ENCODE measurements around the gene SLC1A2. TPM values are rescaled to one million over a fixed set of nuclear protein-coding genes. Genes with fewer than 3 reads are reported as not detected.

SLC1A2 gene
- total RNA-seq, 2 donors from 2014 or later = 0.63 to 2.5 TPM

DNA sequence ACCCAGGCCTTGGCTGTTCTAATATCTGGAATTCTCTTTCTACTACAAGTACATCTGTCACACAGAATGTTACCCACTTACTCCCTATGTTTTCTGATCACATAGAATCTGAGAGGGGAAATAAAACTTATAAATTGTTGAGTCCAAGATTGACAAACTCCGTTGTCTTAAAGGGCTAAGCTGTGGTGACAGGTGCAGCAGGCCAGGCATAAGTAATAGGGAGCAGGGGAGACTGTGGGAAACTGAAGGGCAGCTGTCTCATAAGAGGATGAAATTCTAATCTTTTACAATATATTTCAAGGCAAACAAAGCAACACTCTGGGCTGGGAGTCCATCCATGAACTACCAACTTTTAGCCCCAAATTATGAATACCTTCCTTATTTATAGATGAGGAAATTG, 133.9 kb downstream of the SLC1A2 start:
- Histone ChIP-seq H3K4me1 (peaks cover 0 to 22% of the 10 kb centered on the region in 2 donors), H3K27ac (no peak overlapping the region), H3K36me3 (no peaks in the 10 kb centered on the region), H3K27me3 (no peaks in the 10 kb centered on the region), H3K4me3 (no peak overlapping the region), H3K9me3 (no peaks in the 10 kb centered on the region)
- no peak for DNase-seq (ENCODE audit: low spot score)
- TF ChIP-seq, protein P1, sequence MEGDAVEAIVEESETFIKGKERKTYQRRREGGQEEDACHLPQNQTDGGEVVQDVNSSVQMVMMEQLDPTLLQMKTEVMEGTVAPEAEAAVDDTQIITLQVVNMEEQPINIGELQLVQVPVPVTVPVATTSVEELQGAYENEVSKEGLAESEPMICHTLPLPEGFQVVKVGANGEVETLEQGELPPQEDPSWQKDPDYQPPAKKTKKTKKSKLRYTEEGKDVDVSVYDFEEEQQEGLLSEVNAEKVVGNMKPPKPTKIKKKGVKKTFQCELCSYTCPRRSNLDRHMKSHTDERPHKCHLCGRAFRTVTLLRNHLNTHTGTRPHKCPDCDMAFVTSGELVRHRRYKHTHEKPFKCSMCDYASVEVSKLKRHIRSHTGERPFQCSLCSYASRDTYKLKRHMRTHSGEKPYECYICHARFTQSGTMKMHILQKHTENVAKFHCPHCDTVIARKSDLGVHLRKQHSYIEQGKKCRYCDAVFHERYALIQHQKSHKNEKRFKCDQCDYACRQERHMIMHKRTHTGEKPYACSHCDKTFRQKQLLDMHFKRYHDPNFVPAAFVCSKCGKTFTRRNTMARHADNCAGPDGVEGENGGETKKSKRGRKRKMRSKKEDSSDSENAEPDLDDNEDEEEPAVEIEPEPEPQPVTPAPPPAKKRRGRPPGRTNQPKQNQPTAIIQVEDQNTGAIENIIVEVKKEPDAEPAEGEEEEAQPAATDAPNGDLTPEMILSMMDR (IDR thresholded peaks at IDR 0.05) = no peak

GRCh38 chr11:35282221-35282882, 137.0 kb downstream of the SLC1A2 start:
- H3K27me3 ChIP-seq = no peaks in the 10 kb centered on the region
- H3K27ac ChIP-seq = peak overlapping the region; percentile 55 to 62
- no peaks in the 10 kb centered on the region for H3K9me3 ChIP-seq
- no peaks in the 10 kb centered on the region for H3K36me3 ChIP-seq
- peaks cover 0 to 22% of the 10 kb centered on the region in 2 donors for H3K4me1 ChIP-seq
- no peak overlapping the region for H3K4me3 ChIP-seq
- DNase-seq (ENCODE audit: low spot score) = no peak
- TF ChIP-seq, protein P1 (IDR thresholded peaks at IDR 0.05) = no peak

- no peak overlapping the region for H3K4me3 ChIP-seq
- no peaks in the 10 kb centered on the region for H3K9me3 ChIP-seq
- H3K4me1 ChIP-seq = peaks cover 0 to 22% of the 10 kb centered on the region in 2 donors
- TF ChIP-seq, protein P1 (IDR thresholded peaks at IDR 0.05) = no peak
- peak overlapping the region; percentile 62 to 64 for H3K27ac ChIP-seq
- no peaks in the 10 kb centered on the region for H3K27me3 ChIP-seq
- H3K36me3 ChIP-seq = no peaks in the 10 kb centered on the region
- DNase-seq (ENCODE audit: low spot score) = no peak
Measured at GRCh38 chr11:35281169-35281688, 138.1 kb downstream of the SLC1A2 start.

DNA sequence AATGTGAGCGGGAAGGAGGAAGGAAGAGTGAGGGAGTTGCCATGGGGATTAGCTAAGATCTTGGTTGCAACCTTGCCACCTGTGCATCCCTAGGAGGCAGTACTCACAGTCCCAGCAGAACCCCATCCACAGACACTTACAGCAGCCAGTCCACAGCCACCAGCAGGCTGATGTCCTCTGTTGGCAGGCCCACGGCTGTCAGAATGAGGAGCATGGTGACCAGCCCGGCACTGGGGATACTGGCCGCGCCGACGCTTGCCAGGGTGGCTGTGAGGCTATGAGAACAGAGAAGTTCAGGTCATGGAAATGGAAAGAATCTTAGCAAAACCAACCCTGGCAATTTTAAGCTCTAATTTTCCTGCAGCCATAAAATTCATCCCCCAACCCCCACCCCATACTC, 138.6 kb downstream of the SLC1A2 start:
- H3K27ac ChIP-seq = peak overlapping the region; percentile 62 to 64
- H3K9me3 ChIP-seq = no peaks in the 10 kb centered on the region
- no peak for DNase-seq (ENCODE audit: low spot score)
- H3K36me3 ChIP-seq = no peaks in the 10 kb centered on the region
- H3K27me3 ChIP-seq = no peaks in the 10 kb centered on the region
- H3K4me3 ChIP-seq = no peak overlapping the region
- TF ChIP-seq, protein P1 (IDR thresholded peaks at IDR 0.05) = no peak
- H3K4me1 ChIP-seq = peaks cover 0 to 24% of the 10 kb centered on the region in 2 donors

DNA sequence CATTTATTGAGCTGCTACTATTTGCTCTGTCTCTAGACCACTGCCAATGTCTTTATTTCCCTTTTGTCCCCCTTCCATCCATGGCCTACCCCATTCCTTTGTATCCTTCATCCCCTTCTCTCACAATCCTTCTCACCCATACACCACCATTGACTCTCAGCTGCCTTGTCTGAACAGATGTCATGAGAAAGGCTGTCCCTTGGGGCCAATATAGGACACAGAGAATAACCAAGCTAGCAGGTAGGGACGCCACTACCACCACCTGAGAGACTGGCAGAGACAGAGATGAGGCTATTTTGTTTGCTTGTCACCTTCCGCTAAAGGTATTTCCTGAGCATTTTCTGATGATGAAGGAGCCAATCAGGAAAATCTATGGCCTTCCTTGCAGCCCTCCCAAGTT, 141.5 kb downstream of the SLC1A2 start:
- no peaks in the 10 kb centered on the region for H3K27me3 ChIP-seq
- no peak overlapping the region for H3K27ac ChIP-seq
- peaks cover 0 to 32% of the 10 kb centered on the region in 2 donors for H3K4me1 ChIP-seq
- no peak for DNase-seq (ENCODE audit: low spot score)
- H3K4me3 ChIP-seq = no peak overlapping the region
- H3K36me3 ChIP-seq = no peaks in the 10 kb centered on the region
- TF ChIP-seq, protein P1 (IDR thresholded peaks at IDR 0.05) = no peak
- no peaks in the 10 kb centered on the region for H3K9me3 ChIP-seq
